GM12878 (cell line): Measurements from ENCODE around the gene MASP1. TPM values are rescaled to one million over a fixed set of nuclear protein-coding genes. Genes with fewer than 3 reads are reported as not detected.

Experiments
- ATAC-seq: fragments of 200-7000 bp; cut with Tn5 transposase; 3 replicates; pipeline ENCODE4 v1.9.1; 2020; ENCODE audit warnings: mild to moderate bottlenecking, moderate library complexity
- BruUV-seq: library from RNA; stranded (reverse); fragments of 400-500 nt; replicated peaks from 2 replicates; lab custom pipeline; 2021; lab: Mats Ljungman, UMichigan
- CTCF ChIA-PET: fragments of 300-600 bp; sonication (Branson Sonifier 250); formaldehyde crosslinking; extraction: SDS; loops from one replicate; lab custom pipeline; 2021; ENCODE audit warnings: inconsistent platforms; lab: Yijun Ruan, JAX
- POLR2A ChIA-PET: fragments of 350-600 bp; formaldehyde crosslinking; extraction: SDS; loops from one replicate; lab custom pipeline; 2021; ENCODE audit warnings: inconsistent platforms; lab: Charles Lee
- RAD21 ChIA-PET: fragments of 300-600 bp; sonication (Branson Sonifier 250); formaldehyde crosslinking; loops from one replicate; lab custom pipeline; 2023; ENCODE audit warnings: antibody characterized with exemption; ENCODE audit not compliant: unreplicated experiment; lab: Charles Lee
- SMC1A ChIA-PET: fragments of 300-600 bp; sonication (Branson Sonifier 250); formaldehyde crosslinking; loops from one replicate; lab custom pipeline; 2023; ENCODE audit not compliant: unreplicated experiment, uncharacterized antibody; lab: Charles Lee
- DNase-seq: peaks from one replicate; pipeline ENCODE4 v3.0.0-alpha.2; 2011; ENCODE audit warnings: low read depth, low spot score
- FAIRE-seq: peaks from 3 replicates; lab custom pipeline; 2011; peaks lifted over from hg19 to GRCh38; lab: Jason Lieb, UNC
- H2AFZ ChIP-seq: 2 replicates; pipeline ENCODE4 v1.6.0; 2011; ENCODE audit warnings: low read depth, low read length, control low read depth; ENCODE audit not compliant: control insufficient read depth
- H3K27ac ChIP-seq: 2 replicates; pipeline ENCODE4 v1.5.1; 2011; ENCODE audit warnings: control low read depth; ENCODE audit not compliant: control insufficient read depth, insufficient read depth
- H3K27me3 ChIP-seq, 2 experiments: replicated peaks in 1 of 2; 2 replicates each; pipeline versions ENCODE4 v1.6.0 to v1.6.1; 2011; ENCODE audit warnings: low read length in 1 of 2; ENCODE audit not compliant: control insufficient read depth in 2 of 2, insufficient read depth in 2 of 2
- H3K36me3 ChIP-seq, 2 experiments: 2 replicates each; pipeline ENCODE4 v1.5.1; 2011; ENCODE audit warnings: low read length in 1 of 2; ENCODE audit not compliant: control insufficient read depth in 2 of 2, insufficient read depth in 2 of 2
- H3K4me1 ChIP-seq: 2 replicates; pipeline ENCODE4 v1.6.1; 2011; ENCODE audit warnings: mild to moderate bottlenecking, low read length, moderate library complexity, mixed read lengths; ENCODE audit not compliant: control insufficient read depth, insufficient read depth
- H3K4me2 ChIP-seq: 2 replicates; pipeline ENCODE4 v1.6.0; 2011; ENCODE audit warnings: control low read depth; ENCODE audit not compliant: control insufficient read depth, insufficient read depth
- H3K4me3 ChIP-seq: fragments of 200-600 bp; sonication (generic); 2 replicates; pipeline ENCODE4 v1.5.1; 2016
- H3K79me2 ChIP-seq: 2 replicates; pipeline ENCODE4 v1.6.0; 2011; ENCODE audit warnings: low read length; ENCODE audit not compliant: control insufficient read depth, insufficient read depth
- H3K9ac ChIP-seq: 2 replicates; pipeline ENCODE4 v1.8.0; 2011; ENCODE audit warnings: low read length, control low read depth, mixed read lengths; ENCODE audit not compliant: control insufficient read depth, insufficient read depth
- H3K9me3 ChIP-seq: replicated peaks from 3 replicates; pipeline ENCODE4 v1.5.1; 2011; ENCODE audit warnings: mild to moderate bottlenecking, low read length; ENCODE audit not compliant: control insufficient read depth, insufficient read depth
- H4K20me1 ChIP-seq: 2 replicates; pipeline ENCODE4 v1.6.0; 2011; ENCODE audit not compliant: control insufficient read depth, insufficient read depth
- BACH1 ChIP-seq: fragments of 450-650 bp; IDR thresholded peaks from 2 replicates; pipeline ENCODE4 v1.6.1; 2017; ENCODE audit warnings: mild to moderate bottlenecking, borderline replicate concordance
- BMI1 ChIP-seq: fragments of 450-650 bp; IDR thresholded peaks from 2 replicates; pipeline ENCODE4 v1.6.1; 2016; ENCODE audit warnings: mild to moderate bottlenecking, moderate library complexity, borderline replicate concordance
- CHD2 ChIP-seq: IDR thresholded peaks from 2 replicates; pipeline ENCODE4 v1.6.1; 2011; ENCODE audit warnings: low read depth, low read length, improper control_type of control experiment, borderline replicate concordance
- CUX1 ChIP-seq: IDR thresholded peaks from 2 replicates; pipeline ENCODE4 v1.6.1; 2012; ENCODE audit warnings: improper control_type of control experiment, low read depth, low read length; ENCODE audit not compliant: insufficient replicate concordance
- ETV6 ChIP-seq, 2 experiments: fragments of 450-650 bp in 1 of 2; IDR thresholded peaks in 1 of 2; conservative IDR thresholded peaks in 1 of 2; 2 replicates each; pipeline ENCODE4 v1.6.1; 2014; ENCODE audit warnings: antibody characterized with exemption in 1 of 2, borderline replicate concordance in 1 of 2, low read depth in 1 of 2, mild to moderate bottlenecking in 1 of 2, moderate library complexity in 1 of 2
- HDAC6 ChIP-seq: fragments of 200-600 bp; sonication (generic); IDR thresholded peaks from one replicate; pipeline ENCODE4 v1.8.0; 2017; ENCODE audit warnings: antibody characterized with exemption; ENCODE audit not compliant: unreplicated experiment
- IRF3 ChIP-seq: fragments of 450-650 bp; IDR thresholded peaks from 2 replicates; pipeline ENCODE4 v1.6.1; 2014; ENCODE audit warnings: mild to moderate bottlenecking
- KAT2A ChIP-seq: conservative IDR thresholded peaks from 2 replicates; pipeline ENCODE4 v1.6.1; 2011; ENCODE audit warnings: low read depth, low read length; ENCODE audit not compliant: control insufficient read depth
- MEF2B ChIP-seq: fragments of 450-650 bp; IDR thresholded peaks from 2 replicates; pipeline ENCODE4 v1.6.1; 2018; ENCODE audit warnings: mild to moderate bottlenecking, moderate library complexity; ENCODE audit not compliant: partially characterized antibody, poor library complexity, severe bottlenecking
- PBX3 ChIP-seq: IDR thresholded peaks from 2 replicates; pipeline ENCODE4 v1.6.1; 2011; ENCODE audit warnings: mild to moderate bottlenecking, low read depth, low read length, moderate library complexity; ENCODE audit not compliant: insufficient replicate concordance
- SUPT20H ChIP-seq: IDR thresholded peaks from 2 replicates; pipeline ENCODE4 v1.6.1; 2011; ENCODE audit warnings: low read depth, mild to moderate bottlenecking, low read length, moderate library complexity, borderline replicate concordance; ENCODE audit not compliant: control insufficient read depth
- ZNF24 ChIP-seq: fragments of 450-650 bp; IDR thresholded peaks from 2 replicates; pipeline ENCODE4 v1.6.1; 2017; ENCODE audit warnings: antibody characterized with exemption, mild to moderate bottlenecking
- WGBS: methylation state at CpG from one replicate; pipeline ENCODE4 v1.1.6; 2016; ENCODE audit warnings: low lambda C conversion rate; ENCODE audit not compliant: insufficient replicate concordance, insufficient coverage; ENCODE audit errors: missing lambda C conversion rate; 5-methylcytosine and 5-hydroxymethylcytosine counted together
- in situ Hi-C: fragments of 300-500 bp; cut with MboI; formaldehyde crosslinking; loops from 9 replicates; pipeline ENCODE4 v1.14.3; 2018; ENCODE audit warnings: mixed read lengths
- intact Hi-C: fragments of 100-400 bp; cut with micrococcal nuclease; formaldehyde crosslinking; loops from one replicate; pipeline ENCODE4 v1.14.2; 2022; ENCODE audit not compliant: unreplicated experiment
- polyA plus RNA-seq, 11 experiments: library from polyadenylated mRNA; depleted of rRNA in 4 of 11; unstranded in 6 of 11; stranded (reverse) in 5 of 11; fragments of >200 nt; fragmentation: Nextera tagmentation in 4 of 11; fragmentation: Illumina TruSeq in 1 of 11; extraction: Ambion mirVana in 4 of 11; extraction: Trizol in 1 of 11; gene quantifications; 1 replicate in 1 of 11; 2 replicates in 10 of 11; pipeline versions ENCODE4 v1.2.1 to v1.2.3, GENCODE V29; 2011 to 2016; ENCODE audit warnings: inconsistent platforms in 2 of 11, missing spikeins in 2 of 11, low read depth in 1 of 11
- total RNA-seq, 4 experiments: library from RNA; depleted of rRNA in 3 of 4; stranded (reverse); fragments of >200 nt in 3 of 4; fragmentation: Illumina TruSeq in 1 of 4; extraction: Trizol in 1 of 4; gene quantifications; 2 replicates each; pipeline versions ENCODE4 v1.2.1 to v1.2.3, GENCODE V29; 2013 to 2021
- TF ChIP-seq, protein P1 (sequence below): fragments of 450-650 bp; IDR thresholded peaks from 2 replicates; pipeline ENCODE4 v1.6.1; 2017; ENCODE audit warnings: mild to moderate bottlenecking, low read depth, inconsistent platforms; ENCODE audit not compliant: poor library complexity, severe bottlenecking

Gene MASP1
- total and polyA plus RNA-seq, 10 of the 15 experiments (the other 5 are each of a cell fraction or from before 2014, with no cell fraction given) = 0.05 TPM; not detected in 9

GRCh38 chr3:187238239-187238638 is 53.3 kb downstream of the MASP1 start:
- Histone ChIP-seq H3K27me3 (peaks cover 0 to 3% of the 10 kb centered on the region in 2 experiments; a peak in 1 of 4 replicates), H3K9ac (no peak overlapping the region), H3K36me3 (no peaks in the 10 kb centered on the region), H3K4me2 (no peak overlapping the region), H3K27ac (no peak overlapping the region), H3K79me2 (no peaks in the 10 kb centered on the region), H3K4me1 (peaks cover 3% of the 10 kb centered on the region; the same call in 1 of the 2 replicates), H3K4me3 (no peak overlapping the region), H4K20me1 (no peaks in the 10 kb centered on the region), H3K9me3 (no peaks in the 10 kb centered on the region; the same call in 2 of the 3 replicates), H2AFZ (no peak overlapping the region)
- intact Hi-C loops (no loop called here), in situ Hi-C loops (no loop called here)
- FAIRE-seq (no peak), ATAC-seq (no peak), DNase-seq (no peak)
- TF ChIP-seq MEF2B = no peak
- TF ChIP-seq IRF3 = no peak
- TF ChIP-seq BMI1 = no peak
- TF ChIP-seq SUPT20H = no peak
- TF ChIP-seq, protein P1, sequence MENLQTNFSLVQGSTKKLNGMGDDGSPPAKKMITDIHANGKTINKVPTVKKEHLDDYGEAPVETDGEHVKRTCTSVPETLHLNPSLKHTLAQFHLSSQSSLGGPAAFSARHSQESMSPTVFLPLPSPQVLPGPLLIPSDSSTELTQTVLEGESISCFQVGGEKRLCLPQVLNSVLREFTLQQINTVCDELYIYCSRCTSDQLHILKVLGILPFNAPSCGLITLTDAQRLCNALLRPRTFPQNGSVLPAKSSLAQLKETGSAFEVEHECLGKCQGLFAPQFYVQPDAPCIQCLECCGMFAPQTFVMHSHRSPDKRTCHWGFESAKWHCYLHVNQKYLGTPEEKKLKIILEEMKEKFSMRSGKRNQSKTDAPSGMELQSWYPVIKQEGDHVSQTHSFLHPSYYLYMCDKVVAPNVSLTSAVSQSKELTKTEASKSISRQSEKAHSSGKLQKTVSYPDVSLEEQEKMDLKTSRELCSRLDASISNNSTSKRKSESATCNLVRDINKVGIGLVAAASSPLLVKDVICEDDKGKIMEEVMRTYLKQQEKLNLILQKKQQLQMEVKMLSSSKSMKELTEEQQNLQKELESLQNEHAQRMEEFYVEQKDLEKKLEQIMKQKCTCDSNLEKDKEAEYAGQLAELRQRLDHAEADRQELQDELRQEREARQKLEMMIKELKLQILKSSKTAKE = no peak
- no peak for TF ChIP-seq HDAC6
- TF ChIP-seq ETV6 (conservative IDR thresholded peaks at IDR 0.05 in 1 of 2, IDR thresholded peaks at IDR 0.05 in 1 of 2; ENCODE audit: borderline replicate concordance in 1 of 2, low read depth in 1 of 2) = no peak
- TF ChIP-seq KAT2A = no peak
- TF ChIP-seq BACH1 = no peak
- no peak for TF ChIP-seq PBX3
- TF ChIP-seq ZNF24 = no peak
- TF ChIP-seq CHD2 = no peak
- no peak for TF ChIP-seq CUX1
- ChIA-PET POLR2A (interaction anchor here (0.5 kb wide), 1 partner anchor 1620 kb away, joined by 6 read pairs; no protein-coding TSS in a partner anchor), RAD21 (no interaction called here), SMC1A (no interaction called here), CTCF (interaction anchor here (1.1 kb wide), 1 partner anchor 417 kb away, joined by 3 read pairs; no protein-coding TSS in a partner anchor)
- BruUV-seq = no TSS peak
- WGBS = 0% methylated on average over 1 of the region's 1 CpG
